Activated CD8-positive, alpha-beta T cell treated with anti-CD3 and anti-CD28 coated beads for 36 hours (primary cell): Measurements from ENCODE around the gene LPCAT1. TPM values are rescaled to one million over a fixed set of nuclear protein-coding genes. Genes with fewer than 3 reads are reported as not detected.
A peak's percentile ranks its signal among the peaks of the same experiment; 100 is the strongest.

Experiments used
- ATAC-seq: fragments of 200-7000 bp; cut with Tn5 transposase; one replicate; pipeline ENCODE4 v1.10.0; 2021; ENCODE audit warnings: mild to moderate bottlenecking, moderate library complexity
- CTCF ChIA-PET: fragments of 350-600 bp; sonication (Branson Sonifier 250); formaldehyde crosslinking; loops from one replicate; lab custom pipeline; 2021; ENCODE audit warnings: antibody characterized with exemption; lab: Charles Lee
- POLR2A ChIA-PET: fragments of 350-600 bp; sonication (Branson Sonifier 250); formaldehyde crosslinking; loops from one replicate; lab custom pipeline; 2021; ENCODE audit warnings: antibody characterized with exemption; lab: Charles Lee
- DNase-seq: peaks from one replicate; pipeline ENCODE4 v3.0.0-alpha.2; 2020
- H3K27ac Mint-ChIP-seq: one replicate; pipeline ENCODE4 v1.8.0; 2021; ENCODE audit warnings: mild to moderate bottlenecking, mixed read lengths
- H3K27me3 Mint-ChIP-seq: one replicate; pipeline ENCODE4 v1.8.0; 2021; ENCODE audit warnings: mixed read lengths
- H3K36me3 Mint-ChIP-seq: one replicate; pipeline ENCODE4 v1.8.0; 2021; ENCODE audit warnings: low read depth, mixed read lengths
- H3K4me1 Mint-ChIP-seq: one replicate; pipeline ENCODE4 v1.8.0; 2021; ENCODE audit warnings: low read depth, mixed read lengths
- H3K4me3 Mint-ChIP-seq: one replicate; pipeline ENCODE4 v1.8.0; 2021; ENCODE audit warnings: mild to moderate bottlenecking, moderate library complexity, mixed read lengths
- H3K9me3 Mint-ChIP-seq: one replicate; pipeline ENCODE4 v1.8.0; 2021; ENCODE audit warnings: mixed read lengths
- intact Hi-C: fragments of 100-400 bp; cut with micrococcal nuclease; formaldehyde crosslinking; loops from one replicate; pipeline ENCODE4 v1.10.0; 2022
- total RNA-seq, 2 experiments: library from RNA; stranded (reverse); gene quantifications; one replicate each; pipeline ENCODE4 v1.2.3, GENCODE V29; 2021
- TF ChIP-seq, protein P1 (sequence below): fragments of 200-600 bp; IDR thresholded peaks from one replicate; pipeline ENCODE4 v1.8.0; 2022; ENCODE audit warnings: antibody characterized with exemption, mild to moderate bottlenecking

Gene LPCAT1
- total RNA-seq, 2 experiments from 2014 or later: 37.2 to 43.6 TPM

DNA sequence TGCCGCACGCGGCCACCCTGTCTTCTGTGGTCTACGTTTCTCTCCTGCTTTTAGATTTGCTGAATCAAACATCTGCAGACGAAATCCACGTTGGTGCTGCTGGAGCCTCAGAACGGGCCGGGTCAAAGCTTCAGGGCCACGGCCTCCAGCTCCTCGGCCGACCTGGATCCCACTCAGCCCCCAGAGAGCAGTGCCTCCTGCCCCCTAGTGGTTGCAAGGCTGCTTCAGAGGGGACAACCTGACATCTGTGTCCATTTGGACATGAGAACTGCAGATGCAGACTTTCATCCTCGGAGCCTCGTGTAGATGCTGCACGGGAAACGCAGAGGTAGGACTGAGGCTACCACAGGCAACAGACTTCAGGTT lies 55.5 kb downstream of the LPCAT1 start:
- ATAC-seq: no peak
- Mint-ChIP-seq H3K4me3 (no peak overlapping the region), H3K27me3 (no peaks in the 10 kb centered on the region), H3K27ac (no peak overlapping the region), H3K9me3 (peaks cover 4% of the 10 kb centered on the region), H3K4me1 (no peaks in the 10 kb centered on the region), H3K36me3 (peaks cover 49% of the 10 kb centered on the region)
- TF ChIP-seq, protein P1, sequence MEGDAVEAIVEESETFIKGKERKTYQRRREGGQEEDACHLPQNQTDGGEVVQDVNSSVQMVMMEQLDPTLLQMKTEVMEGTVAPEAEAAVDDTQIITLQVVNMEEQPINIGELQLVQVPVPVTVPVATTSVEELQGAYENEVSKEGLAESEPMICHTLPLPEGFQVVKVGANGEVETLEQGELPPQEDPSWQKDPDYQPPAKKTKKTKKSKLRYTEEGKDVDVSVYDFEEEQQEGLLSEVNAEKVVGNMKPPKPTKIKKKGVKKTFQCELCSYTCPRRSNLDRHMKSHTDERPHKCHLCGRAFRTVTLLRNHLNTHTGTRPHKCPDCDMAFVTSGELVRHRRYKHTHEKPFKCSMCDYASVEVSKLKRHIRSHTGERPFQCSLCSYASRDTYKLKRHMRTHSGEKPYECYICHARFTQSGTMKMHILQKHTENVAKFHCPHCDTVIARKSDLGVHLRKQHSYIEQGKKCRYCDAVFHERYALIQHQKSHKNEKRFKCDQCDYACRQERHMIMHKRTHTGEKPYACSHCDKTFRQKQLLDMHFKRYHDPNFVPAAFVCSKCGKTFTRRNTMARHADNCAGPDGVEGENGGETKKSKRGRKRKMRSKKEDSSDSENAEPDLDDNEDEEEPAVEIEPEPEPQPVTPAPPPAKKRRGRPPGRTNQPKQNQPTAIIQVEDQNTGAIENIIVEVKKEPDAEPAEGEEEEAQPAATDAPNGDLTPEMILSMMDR: peak; percentile 59
- ChIA-PET CTCF (interaction anchor here (0.6 to 0.9 kb wide), 4 partner anchors 18 to 121 kb away, joined by 3 to 6 read pairs (median 3); no protein-coding TSS in a partner anchor), POLR2A (no interaction called here)
- intact Hi-C loops: no loop called here
- DNase-seq: peak; percentile 58

DNA sequence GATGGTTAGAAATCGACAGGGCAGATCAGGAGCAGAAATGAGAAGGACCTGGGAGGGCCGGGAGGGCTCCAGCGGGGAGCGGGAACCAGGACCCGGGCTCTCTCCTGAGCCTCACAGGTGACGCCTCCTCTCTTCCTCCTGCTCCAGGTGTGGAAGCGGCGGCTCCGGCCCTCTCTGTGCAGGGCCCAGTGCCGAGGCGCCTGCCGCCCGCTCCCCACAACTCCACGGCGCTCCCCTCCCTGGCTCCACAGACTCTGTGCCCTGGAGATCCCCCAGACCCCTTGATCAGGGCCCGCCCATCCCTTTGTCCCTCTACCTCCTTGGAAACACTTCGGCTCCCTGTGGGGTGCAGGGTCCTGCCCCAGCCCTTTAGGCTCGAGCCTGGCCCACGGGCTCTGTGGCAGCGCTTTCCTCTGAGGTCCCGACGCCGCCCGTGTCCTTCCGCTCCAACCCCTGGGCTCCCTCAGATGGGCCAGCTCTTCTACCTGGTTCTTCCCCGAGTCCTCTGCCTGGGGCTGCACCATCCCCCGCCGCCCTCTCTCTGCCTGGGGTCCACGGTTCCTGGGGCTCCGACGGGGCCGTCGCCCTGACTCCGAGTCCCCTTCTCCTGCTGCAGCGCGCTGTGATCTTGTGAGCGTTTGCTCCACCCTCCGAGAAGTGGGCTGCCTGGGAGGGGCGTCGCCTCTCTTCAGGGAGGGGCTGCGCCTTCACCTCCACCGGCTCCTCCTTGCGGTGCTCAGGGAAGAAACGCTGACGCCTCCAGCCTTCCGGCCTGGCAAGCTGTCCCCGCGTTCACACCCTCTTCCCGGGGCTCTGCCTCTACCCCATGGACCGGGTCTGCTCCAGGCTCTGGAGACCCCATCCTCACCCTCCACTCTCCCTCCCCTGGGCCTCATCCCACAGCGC lies 56.2 kb downstream of the LPCAT1 start:
- Mint-ChIP-seq H3K27me3 (no peaks in the 10 kb centered on the region), H3K27ac (no peak overlapping the region), H3K4me1 (no peaks in the 10 kb centered on the region), H3K9me3 (peaks cover 4% of the 10 kb centered on the region), H3K36me3 (peaks cover 48% of the 10 kb centered on the region), H3K4me3 (no peak overlapping the region)
- intact Hi-C loops: no loop called here
- ChIA-PET POLR2A (no interaction called here), CTCF (interaction anchor here (0.6 to 0.9 kb wide), 4 partner anchors 18 to 121 kb away, joined by 3 to 6 read pairs (median 3); no protein-coding TSS in a partner anchor)
- DNase-seq (no peak), ATAC-seq (no peak)
- TF ChIP-seq, protein P1: no peak

DNA sequence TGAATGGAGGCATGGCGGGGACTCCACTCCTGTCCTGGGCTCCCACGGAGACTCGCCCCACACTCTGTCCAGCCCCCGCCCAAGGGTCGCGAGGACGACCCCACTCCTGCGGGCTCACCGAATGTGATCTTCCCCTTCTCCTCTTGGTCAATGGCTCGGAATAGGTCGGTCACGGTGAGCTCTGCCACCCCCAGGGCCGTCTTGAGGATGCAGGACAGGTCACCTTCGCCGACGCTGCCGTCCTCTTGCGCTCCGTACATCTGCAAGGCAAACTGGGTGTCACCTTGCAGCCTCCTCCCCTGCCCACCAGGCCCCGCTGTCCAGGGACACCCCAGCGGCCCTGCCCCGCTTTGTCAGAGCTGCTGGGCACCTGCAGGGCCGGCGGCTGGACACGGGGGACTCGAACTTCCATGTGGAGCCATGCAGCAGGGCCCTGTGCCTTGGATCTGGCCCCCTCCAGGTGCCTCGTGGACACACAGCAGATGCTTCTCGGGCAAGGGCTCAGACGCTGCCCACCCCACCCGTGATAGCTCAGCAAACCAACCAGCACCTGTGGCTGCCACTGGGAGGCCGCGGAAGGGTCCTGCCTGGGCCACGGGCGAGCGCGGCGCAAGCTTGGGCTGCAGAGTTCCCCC lies 57.0 kb downstream of the LPCAT1 start:
- ChIA-PET CTCF (interaction anchor here (0.7 to 0.9 kb wide), 2 partner anchors 15 to 299 kb away, joined by 3 read pairs; no protein-coding TSS in a partner anchor), POLR2A (no interaction called here)
- no peaks in the 10 kb centered on the region for H3K4me1 Mint-ChIP-seq
- DNase-seq (no peak), ATAC-seq (no peak)
- no peaks in the 10 kb centered on the region for H3K27me3 Mint-ChIP-seq
- H3K9me3 Mint-ChIP-seq: peaks cover 4% of the 10 kb centered on the region
- no peak overlapping the region for H3K4me3 Mint-ChIP-seq
- TF ChIP-seq, protein P1: no peak
- no peak overlapping the region for H3K27ac Mint-ChIP-seq
- H3K36me3 Mint-ChIP-seq: peaks cover 48% of the 10 kb centered on the region
- intact Hi-C loops: no loop called here

DNA sequence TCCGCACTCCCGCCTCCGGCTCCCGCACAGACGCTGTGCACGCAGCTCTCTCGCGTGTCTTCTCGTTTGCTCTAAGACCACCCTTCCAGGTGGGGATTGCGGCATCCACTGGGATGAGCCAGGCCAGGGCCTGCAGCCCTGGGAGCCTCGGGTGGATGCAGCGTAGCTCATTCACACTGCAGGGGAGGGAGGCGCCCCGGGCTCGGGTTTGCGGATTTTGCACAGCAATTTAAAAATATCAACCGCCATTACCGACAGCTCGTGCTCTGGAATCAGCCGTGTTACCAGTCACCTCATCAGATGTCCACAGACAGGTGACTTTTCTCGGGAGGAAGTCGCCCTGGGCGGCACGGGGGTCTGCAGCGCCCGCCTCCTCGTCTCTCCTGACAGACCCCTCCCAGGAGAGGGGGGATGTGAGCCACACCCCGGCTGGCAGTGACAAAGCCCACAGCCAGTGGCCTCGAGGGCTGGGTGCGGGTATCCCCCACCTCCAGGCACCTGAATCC lies 57.7 kb downstream of the LPCAT1 start:
- Mint-ChIP-seq H3K9me3 (peaks cover 4% of the 10 kb centered on the region), H3K36me3 (peaks cover 43% of the 10 kb centered on the region), H3K4me1 (no peaks in the 10 kb centered on the region), H3K27ac (no peak overlapping the region), H3K27me3 (no peaks in the 10 kb centered on the region), H3K4me3 (no peak overlapping the region)
- no peak for DNase-seq
- ChIA-PET POLR2A (no interaction called here), CTCF (interaction anchor here (0.7 to 0.9 kb wide), 2 partner anchors 14 to 298 kb away, joined by 3 read pairs; no protein-coding TSS in a partner anchor)
- TF ChIP-seq, protein P1: no peak
- intact Hi-C loops: no loop called here
- no peak for ATAC-seq
